Upper lobe of left lung (tissue), 6 donors: Measurements from ENCODE around the gene KCNJ2. TPM values are rescaled to one million over a fixed set of nuclear protein-coding genes. Genes with fewer than 3 reads are reported as not detected.

Experiments used
- ATAC-seq, 2 donors: fragments of 200-7000 bp; cut with Tn5 transposase; one replicate each; pipeline ENCODE4 v1.9.1; 2022; ENCODE audit warnings: mild to moderate bottlenecking in 2 of 2, moderate library complexity in 2 of 2; ENCODE audit not compliant: low FRiP score in 2 of 2
- DNase-seq, 2 donors: peaks; one replicate each; pipeline ENCODE4 v3.0.0-alpha.2; 2019 to 2020
- H3K27ac ChIP-seq, 4 donors: fragments of 200-600 bp; sonication (generic); one replicate each; pipeline ENCODE4 v1.5.1; 2016 to 2019
- H3K27me3 ChIP-seq, 4 donors: fragments of 200-600 bp; sonication (generic); one replicate each; pipeline ENCODE4 v1.5.1; 2017 to 2019
- H3K36me3 ChIP-seq, 4 donors: fragments of 200-600 bp; sonication (generic); one replicate each; pipeline ENCODE4 v1.5.1; 2016 to 2019
- H3K4me1 ChIP-seq, 4 donors: fragments of 200-600 bp; sonication (generic); one replicate each; pipeline ENCODE4 v1.5.1; 2018 to 2019
- H3K4me3 ChIP-seq, 4 donors: fragments of 200-600 bp; sonication (generic); one replicate each; pipeline ENCODE4 v1.5.1; 2017 to 2019; ENCODE audit warnings: mild to moderate bottlenecking in 2 of 4, moderate library complexity in 1 of 4
- H3K9me3 ChIP-seq, 4 donors: fragments of 200-600 bp; sonication (generic); one replicate each; pipeline ENCODE4 v1.5.1; 2018 to 2019
- EP300 ChIP-seq, 4 donors: sonication (generic); formaldehyde crosslinking; IDR thresholded peaks; one replicate each; pipeline ENCODE4 v1.5.1; 2017; ENCODE audit warnings: antibody characterized with exemption in 4 of 4, control low read depth in 2 of 4
- POLR2A ChIP-seq, 4 donors: fragments of 450-650 bp; IDR thresholded peaks; one replicate each; pipeline ENCODE4 v1.5.1; 2016 to 2017; ENCODE audit warnings: antibody characterized with exemption in 4 of 4, mild to moderate bottlenecking in 2 of 4
- POLR2AphosphoS5 ChIP-seq, 2 donors: sonication (generic); formaldehyde crosslinking; IDR thresholded peaks; one replicate each; pipeline ENCODE4 v1.5.1; 2017; ENCODE audit warnings: antibody characterized with exemption in 2 of 2
- WGBS, 2 donors: methylation state at CpG; one replicate each; pipeline ENCODE4 v1.1.5; 2017 to 2018; 5-methylcytosine and 5-hydroxymethylcytosine counted together
- total RNA-seq, 6 donors: library from RNA; depleted of rRNA in 4 of 6; stranded (reverse); fragments of >200 nt in 4 of 6; gene quantifications; one replicate each; pipeline versions ENCODE4 v1.1.0 to v1.2.1, GENCODE V29; 2016 to 2021
- TF ChIP-seq, protein P1 (sequence below), 6 experiments: fragments of 450-650 bp in 4 of 6; fragments of 200-600 bp in 2 of 6; sonication (generic) in 2 of 6; IDR thresholded peaks; one replicate each; pipeline ENCODE4 v1.5.1; 2016 to 2019; ENCODE audit warnings: antibody characterized with exemption in 6 of 6
- donor health status: DM: no; HTN: no; CAD: no; lungs with moderate emphysema.
- donor health status: DM: no; HTN: yes; CAD: no; lungs with severe emphysema.

The KCNJ2 gene
- total RNA-seq, 6 donors from 2014 or later, result 4.2 to 24.2 (median 6.2) TPM

DNA sequence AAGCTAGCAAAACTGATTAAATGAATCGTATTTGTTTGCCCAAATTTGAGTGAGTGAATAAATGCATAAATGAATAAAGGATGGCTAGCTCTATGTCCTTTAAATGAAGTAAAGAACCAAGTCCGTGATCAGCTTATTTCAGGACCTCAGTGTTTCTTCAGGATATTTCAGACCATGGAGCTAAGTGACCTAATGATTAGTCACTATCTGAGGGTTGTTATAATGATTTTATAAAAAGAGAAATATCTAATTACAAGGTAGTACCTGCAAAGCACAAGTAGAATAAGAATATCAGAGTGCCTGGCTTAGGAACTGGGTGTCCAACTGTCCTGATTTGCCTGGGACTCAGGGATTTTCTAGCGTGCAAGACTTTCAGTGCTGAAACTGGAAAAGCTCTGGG lies 12.5 kb downstream of the KCNJ2 start:
- no peaks in the 10 kb centered on the region for H3K9me3 ChIP-seq
- no peak for TF ChIP-seq POLR2AphosphoS5 (IDR thresholded peaks at IDR 0.05)
- TF ChIP-seq EP300 (IDR thresholded peaks at IDR 0.05), result no peak
- TF ChIP-seq POLR2A (IDR thresholded peaks at IDR 0.05), result no peak
- TF ChIP-seq, protein P1, sequence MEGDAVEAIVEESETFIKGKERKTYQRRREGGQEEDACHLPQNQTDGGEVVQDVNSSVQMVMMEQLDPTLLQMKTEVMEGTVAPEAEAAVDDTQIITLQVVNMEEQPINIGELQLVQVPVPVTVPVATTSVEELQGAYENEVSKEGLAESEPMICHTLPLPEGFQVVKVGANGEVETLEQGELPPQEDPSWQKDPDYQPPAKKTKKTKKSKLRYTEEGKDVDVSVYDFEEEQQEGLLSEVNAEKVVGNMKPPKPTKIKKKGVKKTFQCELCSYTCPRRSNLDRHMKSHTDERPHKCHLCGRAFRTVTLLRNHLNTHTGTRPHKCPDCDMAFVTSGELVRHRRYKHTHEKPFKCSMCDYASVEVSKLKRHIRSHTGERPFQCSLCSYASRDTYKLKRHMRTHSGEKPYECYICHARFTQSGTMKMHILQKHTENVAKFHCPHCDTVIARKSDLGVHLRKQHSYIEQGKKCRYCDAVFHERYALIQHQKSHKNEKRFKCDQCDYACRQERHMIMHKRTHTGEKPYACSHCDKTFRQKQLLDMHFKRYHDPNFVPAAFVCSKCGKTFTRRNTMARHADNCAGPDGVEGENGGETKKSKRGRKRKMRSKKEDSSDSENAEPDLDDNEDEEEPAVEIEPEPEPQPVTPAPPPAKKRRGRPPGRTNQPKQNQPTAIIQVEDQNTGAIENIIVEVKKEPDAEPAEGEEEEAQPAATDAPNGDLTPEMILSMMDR (IDR thresholded peaks at IDR 0.05), result no peak
- 92% methylated on average over 3 of the region's 3 CpGs for WGBS, 2 donors
- no peaks in the 10 kb centered on the region for H3K4me1 ChIP-seq
- no peaks in the 10 kb centered on the region for H3K36me3 ChIP-seq
- no peaks in the 10 kb centered on the region for H3K27me3 ChIP-seq
- no peak for ATAC-seq
- H3K4me3 ChIP-seq, result no peak overlapping the region
- H3K27ac ChIP-seq, result no peak overlapping the region
- DNase-seq, result no peak

DNA sequence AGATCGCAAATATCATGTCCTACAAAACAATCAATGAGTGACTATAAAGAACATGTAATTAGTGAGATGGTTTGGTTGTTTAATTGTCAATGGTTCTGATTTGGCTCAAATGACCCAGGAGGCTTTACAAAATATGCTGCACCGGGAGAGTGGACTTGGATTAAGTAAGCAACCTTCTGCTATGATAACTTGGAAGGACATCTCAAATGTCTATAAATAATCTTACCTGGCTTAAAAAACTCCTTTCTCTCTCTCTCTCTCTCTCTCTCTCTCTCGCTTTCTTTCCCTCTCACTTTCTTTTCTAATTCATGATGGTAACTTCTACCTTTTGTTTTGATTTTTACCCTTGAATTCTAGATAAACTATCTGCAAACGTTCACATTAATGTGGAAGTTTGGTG lies 14.2 kb downstream of the KCNJ2 start:
- TF ChIP-seq, protein P1 (IDR thresholded peaks at IDR 0.05), result no peak
- TF ChIP-seq EP300 (IDR thresholded peaks at IDR 0.05) (no peak), POLR2AphosphoS5 (IDR thresholded peaks at IDR 0.05) (no peak), POLR2A (IDR thresholded peaks at IDR 0.05) (no peak)
- ATAC-seq (no peak), DNase-seq (no peak)
- no peak overlapping the region for H3K4me3 ChIP-seq
- no peaks in the 10 kb centered on the region for H3K36me3 ChIP-seq
- H3K4me1 ChIP-seq, result no peaks in the 10 kb centered on the region
- H3K9me3 ChIP-seq, result no peaks in the 10 kb centered on the region
- WGBS, 2 donors, result 92 to 94% methylated on average over 4 of the region's 4 CpGs
- H3K27me3 ChIP-seq, result no peaks in the 10 kb centered on the region
- H3K27ac ChIP-seq, result no peak overlapping the region

DNA sequence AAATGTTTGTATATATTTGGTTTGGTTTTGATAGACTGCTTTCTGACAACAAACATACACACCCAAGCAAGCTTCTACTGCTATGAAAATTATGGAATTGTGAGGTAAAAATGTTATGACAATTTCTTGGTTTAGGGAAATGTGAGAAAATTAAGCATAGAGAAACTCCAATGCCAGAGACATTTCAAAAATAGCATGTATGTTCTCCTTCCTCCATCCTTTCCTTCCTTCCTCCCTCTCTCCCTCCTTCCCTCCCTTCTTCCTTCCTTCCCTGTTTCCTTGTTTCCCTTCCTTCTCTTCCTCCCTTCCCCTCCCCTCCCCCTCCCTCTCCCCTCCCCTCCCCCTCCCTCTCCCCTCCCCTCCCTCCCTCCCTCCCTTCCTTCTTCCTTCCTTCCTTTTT lies 14.9 kb downstream of the KCNJ2 start:
- no peak for ATAC-seq
- Histone ChIP-seq H3K4me3 (no peak overlapping the region), H3K27ac (no peak overlapping the region), H3K4me1 (no peaks in the 10 kb centered on the region), H3K9me3 (no peaks in the 10 kb centered on the region), H3K36me3 (no peaks in the 10 kb centered on the region), H3K27me3 (no peaks in the 10 kb centered on the region)
- no peak for DNase-seq
- TF ChIP-seq POLR2AphosphoS5 (IDR thresholded peaks at IDR 0.05), result no peak
- no peak for TF ChIP-seq POLR2A (IDR thresholded peaks at IDR 0.05)
- TF ChIP-seq EP300 (IDR thresholded peaks at IDR 0.05), result no peak
- TF ChIP-seq, protein P1 (IDR thresholded peaks at IDR 0.05), result no peak

DNA sequence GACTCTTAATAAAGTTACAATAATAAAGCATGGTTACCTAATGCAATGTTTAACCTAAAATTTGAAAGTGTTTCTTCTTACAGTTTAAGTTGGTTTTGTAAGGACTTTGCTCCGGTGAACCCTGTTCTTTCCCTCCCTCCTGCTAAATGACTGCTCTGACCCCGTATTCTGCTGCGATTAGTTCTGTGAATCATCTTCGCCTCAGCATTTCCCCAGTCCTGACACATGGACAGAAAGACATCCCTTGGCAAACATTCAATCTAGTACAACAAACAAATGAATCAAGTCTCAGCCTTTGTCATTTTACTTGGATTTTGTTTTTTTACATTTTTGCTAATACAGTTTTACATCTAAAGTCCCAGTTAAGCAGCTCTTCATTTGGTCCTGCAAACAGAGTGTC lies 15.4 kb downstream of the KCNJ2 start:
- no peaks in the 10 kb centered on the region for H3K36me3 ChIP-seq
- no peaks in the 10 kb centered on the region for H3K27me3 ChIP-seq
- no peaks in the 10 kb centered on the region for H3K4me1 ChIP-seq
- no peak overlapping the region for H3K4me3 ChIP-seq
- no peak for TF ChIP-seq EP300 (IDR thresholded peaks at IDR 0.05)
- TF ChIP-seq, protein P1 (IDR thresholded peaks at IDR 0.05), result no peak
- no peak for TF ChIP-seq POLR2A (IDR thresholded peaks at IDR 0.05)
- TF ChIP-seq POLR2AphosphoS5 (IDR thresholded peaks at IDR 0.05), result no peak
- no peak for DNase-seq
- H3K9me3 ChIP-seq, result no peaks in the 10 kb centered on the region
- no peak for ATAC-seq
- 71 to 74% methylated on average over 4 of the region's 4 CpGs for WGBS, 2 donors
- H3K27ac ChIP-seq, result no peak overlapping the region

DNA sequence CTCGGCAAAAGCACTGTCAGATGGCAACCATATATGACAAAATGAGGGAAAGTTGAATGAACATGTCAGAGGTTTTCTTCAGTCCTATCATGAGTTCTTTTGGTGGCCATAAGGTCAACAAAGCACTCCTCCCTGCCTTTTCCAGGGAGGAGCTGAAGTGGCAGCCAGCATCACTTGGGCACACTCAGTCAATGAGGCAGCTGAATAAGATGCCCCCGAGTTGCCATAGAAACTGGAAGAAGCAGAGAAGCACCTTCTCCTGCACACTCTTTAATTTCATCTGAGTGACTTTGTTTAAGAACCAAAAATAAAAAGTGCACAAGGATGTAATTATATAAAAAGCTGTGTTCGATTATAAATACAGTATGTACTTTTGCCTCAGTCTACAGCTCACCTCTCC lies 16.0 kb downstream of the KCNJ2 start:
- no peak overlapping the region for H3K27ac ChIP-seq
- WGBS, 2 donors, result 92 to 94% methylated on average over 3 of the region's 3 CpGs
- DNase-seq (no peak), ATAC-seq (no peak)
- no peak overlapping the region for H3K4me3 ChIP-seq
- no peaks in the 10 kb centered on the region for H3K9me3 ChIP-seq
- H3K27me3 ChIP-seq, result no peaks in the 10 kb centered on the region
- no peaks in the 10 kb centered on the region for H3K4me1 ChIP-seq
- H3K36me3 ChIP-seq, result no peaks in the 10 kb centered on the region
- TF ChIP-seq EP300 (IDR thresholded peaks at IDR 0.05), result no peak
- TF ChIP-seq, protein P1 (IDR thresholded peaks at IDR 0.05), result no peak
- TF ChIP-seq POLR2AphosphoS5 (IDR thresholded peaks at IDR 0.05), result no peak
- TF ChIP-seq POLR2A (IDR thresholded peaks at IDR 0.05), result no peak
